GM21737 (cell line): Measurements from ENCODE around the gene DUOXA1.
"Not testable (repeated sequence)": the region's sequence is repeated elsewhere in the genome, so short reads cannot be mapped to it uniquely, and the experiment has no call there.

Source experiments
- ATAC-seq: cut with Tn5 transposase; IDR thresholded peaks from one replicate; pipeline ENCODE4 v1.9.1; 2021; ENCODE audit warnings: mild to moderate bottlenecking, moderate library complexity; ENCODE audit not compliant: unreplicated experiment

Gene DUOXA1

DNA sequence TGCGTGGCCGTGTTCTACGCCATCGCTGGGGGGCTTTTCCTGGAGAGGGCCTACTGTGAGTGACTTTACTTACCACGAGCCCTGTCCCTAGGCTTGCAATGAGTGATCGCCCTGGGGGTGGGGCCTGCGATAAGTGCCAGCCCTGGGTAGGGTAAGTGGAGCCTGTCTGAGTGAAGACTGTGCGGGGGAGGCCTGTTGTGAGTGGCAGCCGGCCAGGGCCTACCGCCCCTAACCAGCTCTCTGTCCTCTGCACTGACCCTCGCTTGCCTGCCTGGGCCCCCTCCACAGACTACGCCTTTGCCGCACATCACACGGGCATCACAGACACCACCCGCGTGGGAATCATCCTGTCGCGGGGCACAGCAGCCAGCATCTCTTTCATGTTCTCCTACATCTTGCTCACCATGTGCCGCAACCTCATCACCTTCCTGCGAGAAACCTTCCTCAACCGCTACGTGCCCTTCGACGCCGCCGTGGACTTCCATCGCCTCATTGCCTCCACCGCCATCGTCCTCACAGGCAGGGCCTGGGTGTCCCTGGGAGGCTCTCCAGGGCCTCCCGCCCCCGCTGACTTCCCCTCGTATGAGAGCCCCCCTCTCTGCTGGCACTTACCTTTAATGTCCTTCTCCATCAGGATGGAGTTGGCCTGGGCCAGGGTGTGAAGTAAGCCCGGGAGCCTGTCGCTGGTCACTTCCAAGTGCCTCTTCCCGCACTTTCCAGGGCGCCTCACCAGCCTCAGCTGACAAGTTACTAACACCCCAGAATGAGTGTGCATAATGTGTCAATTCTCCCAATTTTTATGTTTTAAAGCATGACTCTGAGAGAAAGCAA, 22.5 kb upstream of the DUOXA1 start:
- ATAC-seq = no peak

DNA sequence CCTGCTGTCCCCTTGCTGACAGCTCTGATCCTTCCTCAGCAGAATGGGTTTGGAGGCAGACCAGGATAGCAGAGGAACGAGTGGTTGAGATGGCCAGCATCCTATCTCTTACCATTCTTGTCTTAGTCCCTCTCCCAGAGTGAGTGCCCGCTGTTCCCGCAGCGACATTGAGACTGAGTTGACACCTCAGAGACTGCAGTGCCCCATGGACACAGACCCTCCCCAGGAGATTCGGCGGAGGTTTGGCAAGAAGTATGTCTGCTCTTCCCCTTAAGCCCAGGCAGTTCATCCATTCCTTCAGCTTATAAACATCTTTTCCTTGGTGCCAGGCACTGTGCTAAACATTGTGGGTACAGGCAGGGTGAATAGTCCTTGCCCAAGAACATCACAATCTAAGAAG, 21.3 kb upstream of the DUOXA1 start:
- ATAC-seq = no peak

DNA sequence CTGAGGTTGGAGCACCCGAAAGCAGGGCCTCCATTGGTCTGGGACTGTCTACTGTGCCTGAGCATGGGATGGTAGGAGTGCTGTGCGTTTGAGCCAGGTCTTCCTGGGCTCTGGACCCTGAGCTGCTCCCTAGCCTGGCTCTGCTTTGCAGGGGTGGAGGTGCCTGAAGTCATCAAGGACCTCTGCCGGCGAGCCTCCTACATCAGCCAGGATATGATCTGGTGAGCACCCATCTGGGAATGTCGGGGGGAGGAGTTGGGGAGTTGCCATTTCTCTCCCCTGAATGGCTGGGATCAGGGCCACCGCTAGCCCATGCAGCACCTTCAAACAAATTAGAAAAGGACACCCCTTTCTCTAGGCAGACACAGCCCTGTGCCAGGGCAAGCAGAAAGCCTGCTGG, 20.8 kb upstream of the DUOXA1 start:
- no peak for ATAC-seq

DNA sequence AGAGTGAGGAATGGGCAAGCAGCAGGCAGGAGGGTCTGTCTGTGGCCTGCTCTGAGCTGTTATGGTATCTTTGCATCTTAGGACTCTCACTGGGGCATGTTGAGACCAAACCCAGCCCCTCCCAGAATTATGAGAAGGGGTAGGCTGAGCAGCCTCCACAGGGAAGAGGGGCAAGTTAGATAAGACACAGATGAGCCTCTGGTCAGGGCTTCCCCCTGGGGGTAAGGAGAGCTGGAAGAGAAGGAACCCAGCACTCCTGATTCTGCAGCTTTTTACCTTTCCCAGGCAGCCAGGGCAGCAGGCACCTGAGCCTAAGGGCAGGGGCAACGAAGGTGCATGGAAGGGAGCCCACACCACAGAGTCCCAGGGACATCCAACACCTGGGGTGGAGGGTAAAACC, 19.4 kb upstream of the DUOXA1 start:
- no peak for ATAC-seq

DNA sequence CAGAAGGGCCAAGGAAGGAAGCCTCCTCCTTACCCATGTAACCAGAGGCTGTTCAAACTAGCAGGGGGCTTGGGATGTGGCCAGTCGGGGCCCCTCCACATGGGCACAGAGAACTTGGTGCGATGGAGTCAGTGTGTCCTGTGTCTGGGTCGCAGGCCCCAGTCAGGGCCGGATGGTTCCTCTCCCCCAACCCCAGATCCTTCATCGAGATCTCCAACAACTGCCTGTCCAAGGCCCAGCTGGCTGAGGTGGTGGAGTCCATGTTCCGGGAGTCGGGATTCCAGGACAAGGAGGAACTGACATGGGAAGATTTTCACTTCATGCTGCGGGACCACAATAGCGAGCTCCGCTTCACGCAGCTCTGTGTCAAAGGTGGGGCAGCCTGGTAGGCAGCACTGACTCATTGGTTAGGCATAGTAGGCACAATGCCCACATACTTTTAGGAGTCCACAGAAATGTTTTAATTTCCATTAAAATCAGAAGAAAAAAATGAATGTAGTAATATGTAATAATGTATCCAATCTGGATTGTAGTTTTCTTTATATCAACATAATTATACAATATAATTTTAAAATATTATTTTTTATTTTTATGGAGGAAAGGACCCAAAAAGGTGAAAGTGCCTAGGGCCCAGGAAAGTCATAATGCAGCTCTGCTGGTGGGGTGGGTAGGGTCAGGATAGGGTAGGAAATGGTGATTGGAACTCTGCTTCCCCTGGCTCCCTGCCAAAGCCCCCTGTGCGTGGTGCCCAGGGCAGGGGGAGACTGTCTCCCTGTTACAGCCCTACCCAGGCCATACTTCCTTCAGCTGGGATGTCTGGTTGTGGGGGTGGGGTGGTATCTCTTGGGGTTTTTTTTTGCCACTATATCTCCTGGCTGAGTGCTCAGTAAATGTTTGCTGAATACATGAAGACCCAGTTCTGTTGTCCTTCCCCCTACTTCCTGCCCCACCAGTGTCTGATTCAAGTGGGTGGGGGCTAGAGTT, 18.7 kb upstream of the DUOXA1 start:
- no peak for ATAC-seq

DNA sequence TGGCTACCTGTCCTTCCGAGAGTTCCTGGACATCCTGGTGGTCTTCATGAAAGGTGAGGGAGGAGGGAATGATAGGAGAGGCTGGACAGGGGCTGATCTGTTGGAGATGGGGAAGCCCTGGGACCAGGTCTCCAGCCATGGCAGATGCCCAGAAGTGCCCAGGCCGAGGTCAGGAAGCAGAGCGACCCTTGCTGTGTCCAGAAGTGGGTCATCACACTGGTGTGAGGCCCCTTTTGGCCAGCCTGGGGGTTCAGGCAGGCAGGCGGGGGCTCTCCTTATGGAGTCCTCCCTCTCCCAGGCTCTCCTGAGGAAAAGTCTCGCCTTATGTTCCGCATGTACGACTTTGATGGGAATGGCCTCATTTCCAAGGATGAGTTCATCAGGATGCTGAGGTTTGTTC, 17.9 kb upstream of the DUOXA1 start:
- ATAC-seq = no peak

DNA sequence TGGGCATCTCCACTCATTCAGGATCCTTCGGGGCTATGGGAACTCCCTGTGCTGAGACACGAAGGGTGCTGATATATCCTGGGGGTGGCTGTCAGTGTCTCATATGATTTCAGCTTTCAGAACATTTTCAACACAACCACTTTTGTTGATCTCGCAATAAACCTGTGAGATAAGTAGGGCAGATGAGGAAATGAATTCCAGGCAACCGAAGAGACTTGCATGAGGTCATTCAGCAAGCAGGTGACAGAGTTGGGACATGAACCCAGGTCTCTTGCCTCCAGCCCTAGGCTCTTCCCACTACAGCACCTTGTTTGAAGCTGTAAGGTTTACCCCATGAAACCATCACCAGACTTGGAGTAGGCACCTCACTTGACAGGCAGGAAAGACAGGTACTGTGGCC, 16.7 kb upstream of the DUOXA1 start:
- ATAC-seq = no peak

DNA sequence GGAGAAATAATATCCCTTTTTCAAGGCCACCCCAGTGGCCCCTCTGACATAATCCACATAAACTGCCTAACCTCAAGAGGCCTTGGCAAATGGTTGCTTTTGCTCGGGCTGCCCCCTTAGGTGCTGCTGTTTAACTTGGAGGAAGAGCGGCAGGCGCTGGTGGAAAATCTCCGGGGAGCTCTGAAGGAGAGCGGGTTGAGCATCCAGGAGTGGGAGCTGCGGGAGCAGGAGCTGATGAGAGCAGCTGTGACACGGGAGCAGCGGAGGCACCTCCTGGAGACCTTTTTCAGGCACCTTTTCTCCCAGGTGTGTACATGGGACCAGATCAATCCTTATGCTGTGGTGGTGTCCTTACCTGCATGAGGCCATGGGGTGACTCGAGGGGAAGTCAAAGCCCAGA, 15.1 kb upstream of the DUOXA1 start:
- ATAC-seq = no peak

DNA sequence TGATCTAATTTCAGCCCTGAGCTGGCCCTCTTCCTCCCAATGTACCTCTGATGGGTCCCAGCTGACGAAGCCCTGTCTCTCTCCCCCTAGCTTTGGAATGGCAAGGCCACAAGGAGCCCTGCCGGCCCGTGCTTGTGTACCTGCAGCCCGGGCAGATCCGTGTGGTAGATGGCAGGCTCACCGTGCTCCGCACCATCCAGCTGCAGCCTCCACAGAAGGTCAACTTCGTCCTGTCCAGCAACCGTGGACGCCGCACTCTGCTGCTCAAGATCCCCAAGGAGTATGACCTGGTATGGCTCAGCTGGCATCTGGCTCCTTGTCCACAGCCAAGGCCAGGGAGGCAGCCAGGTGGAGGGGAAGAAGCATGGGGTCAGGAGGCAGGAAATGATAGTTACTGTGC, 14.3 kb upstream of the DUOXA1 start:
- ATAC-seq = no peak

DNA sequence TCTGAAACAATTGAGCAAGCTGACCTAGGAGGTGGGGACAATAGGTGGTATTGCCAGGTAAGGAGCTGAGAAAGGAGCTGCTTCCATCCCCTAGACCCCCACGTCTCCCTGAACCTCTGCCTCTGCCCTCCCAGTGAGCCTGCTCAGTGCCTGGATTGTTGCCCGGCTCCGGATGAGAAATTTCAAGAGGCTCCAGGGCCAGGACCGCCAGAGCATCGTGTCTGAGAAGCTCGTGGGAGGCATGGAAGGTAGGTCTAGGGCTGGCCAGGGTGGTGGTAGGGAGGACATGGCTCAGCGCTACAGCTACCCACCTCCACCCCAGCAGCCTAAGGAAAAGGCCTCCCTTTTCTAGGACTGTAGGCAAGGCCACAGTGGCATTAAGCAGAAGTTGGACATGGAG, 13.4 kb upstream of the DUOXA1 start:
- no peak for ATAC-seq

DNA sequence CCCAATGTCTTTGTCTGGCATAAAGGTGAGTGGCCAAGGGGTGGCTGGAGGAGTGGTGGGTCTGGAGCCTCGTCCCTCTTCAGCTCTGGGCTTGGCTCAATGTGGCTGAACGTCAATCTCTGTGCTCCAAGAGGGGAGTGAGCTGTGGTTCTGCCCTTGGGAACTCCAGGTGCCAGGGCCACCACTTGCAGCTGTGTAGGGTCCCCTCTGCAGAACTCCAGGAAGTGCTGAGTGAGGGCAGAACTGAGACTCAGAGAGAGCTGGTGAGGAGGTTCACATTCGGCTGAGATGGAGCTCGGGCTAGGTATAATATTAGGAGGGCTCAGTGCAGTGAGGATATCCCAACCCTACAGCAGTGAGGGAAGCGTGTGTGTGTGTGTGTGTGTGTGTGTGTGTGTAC, 11.7 kb upstream of the DUOXA1 start:
- no peak for ATAC-seq

DNA sequence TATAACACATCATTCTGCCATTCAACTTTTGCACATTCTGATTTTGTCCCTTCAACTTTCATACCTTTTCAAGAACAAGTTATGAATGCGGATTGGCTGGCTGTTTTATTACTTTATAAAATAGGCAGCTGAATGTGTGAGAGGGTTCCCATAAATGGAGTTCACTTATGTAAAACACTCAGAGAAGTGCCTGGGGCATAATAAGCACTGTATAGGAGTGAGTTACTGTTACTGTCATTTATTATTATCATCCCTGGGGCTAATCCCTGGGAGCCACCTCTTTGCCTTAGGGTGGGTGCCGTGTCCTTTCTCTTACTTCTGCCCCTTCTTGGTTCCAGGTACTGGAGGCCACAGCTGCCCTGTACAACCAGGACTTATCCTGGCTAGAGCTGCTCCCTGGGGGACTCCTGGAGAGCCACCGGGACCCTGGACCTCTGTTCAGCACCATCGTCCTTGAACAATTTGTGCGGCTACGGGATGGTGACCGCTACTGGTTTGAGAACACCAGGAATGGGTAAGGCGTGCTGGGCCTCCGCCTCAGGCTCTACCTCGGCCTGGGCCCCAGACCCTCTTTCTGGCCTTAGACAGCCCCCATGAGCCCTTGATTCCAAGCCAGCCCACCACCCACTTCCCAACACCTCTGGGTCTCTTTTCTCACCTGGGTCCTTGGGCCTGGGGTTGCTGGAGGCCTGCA, 11.0 kb upstream of the DUOXA1 start:
- no peak for ATAC-seq

DNA sequence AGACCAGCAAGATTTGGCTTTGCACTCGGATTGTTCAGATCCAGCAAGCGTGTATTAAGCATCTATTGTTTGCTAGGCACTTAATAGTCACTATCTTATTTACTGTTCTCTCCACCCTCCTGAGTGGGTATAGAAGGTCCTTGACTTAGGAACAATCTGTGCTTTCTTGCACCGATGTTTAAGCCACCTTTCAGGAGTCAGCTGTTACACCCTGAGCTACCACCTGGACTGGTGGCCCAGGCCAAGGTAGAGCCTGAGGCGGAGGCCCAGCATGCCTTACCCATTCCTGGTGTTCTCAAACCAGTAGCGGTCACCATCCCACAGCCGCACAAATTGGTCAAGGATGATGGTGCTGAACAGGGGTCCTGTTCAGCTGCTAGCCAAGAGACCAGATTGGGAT, 10.1 kb upstream of the DUOXA1 start:
- no peak for ATAC-seq

DNA sequence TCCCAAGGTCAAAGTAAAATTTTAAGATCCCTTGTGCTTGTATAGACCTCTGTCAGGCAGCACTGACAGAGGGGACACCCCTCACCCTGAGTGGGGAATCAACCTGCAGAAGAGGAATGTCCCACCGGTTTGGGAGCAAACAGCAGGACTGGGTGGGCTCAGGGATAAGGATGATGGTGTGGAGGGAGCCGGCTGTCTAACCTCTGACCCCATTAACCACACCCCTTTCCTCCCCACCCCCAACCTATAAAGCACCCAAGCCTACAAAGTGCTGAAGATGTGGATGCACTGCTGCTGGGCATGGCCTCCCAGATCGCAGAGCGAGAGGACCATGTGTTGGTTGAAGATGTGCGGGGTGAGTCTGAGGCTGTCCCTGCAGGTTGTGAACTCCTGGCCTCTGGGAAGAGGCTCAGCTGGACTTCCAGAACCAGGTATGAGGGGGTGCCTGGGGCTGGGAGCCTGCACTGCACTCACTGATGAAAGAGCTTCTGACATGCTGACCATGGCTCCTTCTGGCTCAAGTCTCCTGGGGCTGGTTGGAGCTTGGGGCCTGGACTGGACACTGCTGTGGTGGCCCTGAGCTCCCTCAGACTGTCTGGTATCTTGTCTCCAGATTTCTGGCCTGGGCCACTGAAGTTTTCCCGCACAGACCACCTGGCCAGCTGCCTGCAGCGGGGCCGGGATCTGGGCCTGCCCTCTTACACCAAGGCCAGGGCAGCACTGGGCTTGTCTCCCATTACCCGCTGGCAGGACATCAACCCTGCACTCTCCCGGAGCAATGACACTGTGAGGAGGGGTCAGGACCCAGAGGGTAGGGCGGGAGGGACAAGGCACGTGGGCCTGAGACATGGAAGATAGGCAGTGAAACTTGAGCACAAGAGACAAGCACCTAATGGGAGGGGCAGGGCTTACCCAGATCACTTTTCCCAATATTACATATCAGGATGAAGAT, 9.4 kb upstream of the DUOXA1 start:
- no peak for ATAC-seq

DNA sequence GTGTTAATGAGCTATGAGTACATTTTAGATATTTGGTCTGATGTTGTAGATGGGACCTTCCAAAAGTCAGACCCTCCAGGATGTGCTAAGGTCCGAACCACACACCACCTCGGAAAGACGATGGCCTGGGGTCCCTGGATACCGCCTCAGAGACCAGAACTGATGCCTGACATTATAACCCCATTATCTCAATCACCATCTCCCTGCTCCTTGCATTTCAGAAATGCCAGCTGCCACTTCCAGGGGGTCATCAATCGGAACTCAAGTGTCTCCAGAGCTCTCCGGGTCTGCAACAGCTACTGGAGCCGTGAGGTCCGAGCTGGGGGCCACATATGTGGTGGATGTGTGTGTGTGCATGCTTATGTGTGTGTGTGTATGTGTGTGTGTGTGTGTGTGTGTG, 8.0 kb upstream of the DUOXA1 start:
- no peak for ATAC-seq

DNA sequence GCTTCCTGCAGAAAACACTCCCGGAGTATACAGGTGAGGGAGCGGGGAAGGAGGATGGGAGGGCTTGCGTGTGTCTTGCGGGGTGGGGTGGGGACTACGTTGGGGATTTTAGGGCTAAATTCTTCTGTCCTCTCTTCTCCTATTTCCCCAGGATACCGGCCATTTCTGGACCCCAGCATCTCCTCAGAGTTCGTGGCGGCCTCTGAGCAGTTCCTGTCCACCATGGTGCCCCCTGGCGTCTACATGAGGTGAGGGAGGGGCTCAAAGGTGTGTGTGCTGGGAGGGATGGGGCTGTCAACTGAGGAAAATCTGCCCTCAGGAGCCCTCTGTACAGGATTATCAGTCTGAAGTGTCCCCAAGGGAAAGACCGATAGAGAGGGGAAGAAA, 6.7 kb upstream of the DUOXA1 start:
- no peak for ATAC-seq

DNA sequence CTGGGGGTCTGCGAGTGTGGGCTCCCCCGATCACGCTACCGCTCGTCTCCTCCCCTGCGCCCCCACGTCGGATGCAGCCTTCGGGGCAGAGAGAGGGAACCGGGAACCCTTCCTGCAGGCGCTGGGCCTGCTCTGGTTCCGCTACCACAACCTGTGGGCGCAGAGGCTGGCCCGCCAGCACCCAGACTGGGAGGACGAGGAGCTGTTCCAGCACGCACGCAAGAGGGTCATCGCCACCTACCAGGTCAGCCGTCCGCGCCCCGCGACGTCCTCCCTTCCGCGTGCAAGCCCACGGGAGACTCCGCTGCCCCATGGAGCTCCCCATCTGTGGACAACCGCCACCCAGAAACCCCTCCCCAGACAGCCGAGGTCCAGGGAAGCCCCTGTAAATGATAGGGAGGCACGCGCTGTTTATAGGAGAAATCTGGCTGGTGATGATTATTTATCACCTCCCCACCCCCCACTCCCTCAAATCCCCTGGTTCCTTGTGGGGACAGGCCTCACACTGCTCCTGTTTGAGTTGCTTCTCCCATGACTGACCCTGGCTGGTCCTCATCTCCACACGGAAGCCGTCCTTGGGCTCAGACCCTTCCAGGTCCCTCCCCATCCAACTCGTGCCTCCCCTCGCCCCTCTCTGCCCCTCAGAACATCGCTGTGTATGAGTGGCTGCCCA, 6.2 kb upstream of the DUOXA1 start:
- not testable (repeated sequence) for ATAC-seq

DNA sequence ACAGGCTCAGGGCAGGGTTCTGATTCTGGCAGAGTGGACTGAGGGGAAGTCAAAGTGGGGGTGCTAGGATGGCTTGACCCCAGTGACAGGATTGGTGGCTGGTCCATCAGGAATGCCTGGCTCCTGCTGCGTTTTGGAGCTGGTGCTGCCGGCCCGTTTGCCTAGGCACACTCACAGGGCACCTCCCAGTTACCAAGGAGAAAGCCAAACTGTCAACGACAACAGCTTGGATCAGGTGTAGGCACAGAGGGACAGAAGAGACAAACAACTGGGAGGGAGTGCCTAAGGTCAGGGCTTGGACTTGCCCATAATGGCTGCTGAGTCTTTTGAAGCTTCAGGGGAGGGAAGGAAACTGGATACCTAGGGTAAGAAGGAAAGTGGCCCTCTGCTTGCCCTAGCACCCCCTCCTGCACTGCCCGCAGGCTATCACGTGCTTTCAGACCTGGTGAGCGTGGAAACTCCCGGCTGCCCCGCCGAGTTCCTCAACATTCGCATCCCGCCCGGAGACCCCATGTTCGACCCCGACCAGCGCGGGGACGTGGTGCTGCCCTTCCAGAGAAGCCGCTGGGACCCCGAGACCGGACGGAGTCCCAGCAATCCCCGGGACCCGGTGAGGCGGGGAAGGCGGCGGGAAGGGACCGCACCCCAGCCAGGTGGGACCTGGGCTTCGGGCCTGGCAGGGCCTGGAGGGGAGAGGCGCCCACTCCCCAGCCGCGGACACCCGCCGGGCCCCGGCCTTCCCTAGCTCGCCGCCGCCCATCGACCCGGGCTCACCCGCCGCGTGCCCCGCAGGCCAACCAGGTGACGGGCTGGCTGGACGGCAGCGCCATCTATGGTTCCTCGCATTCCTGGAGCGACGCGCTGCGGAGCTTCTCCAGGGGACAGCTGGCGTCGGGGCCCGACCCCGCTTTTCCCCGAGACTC, 5.3 kb upstream of the DUOXA1 start:
- no peak for ATAC-seq

DNA sequence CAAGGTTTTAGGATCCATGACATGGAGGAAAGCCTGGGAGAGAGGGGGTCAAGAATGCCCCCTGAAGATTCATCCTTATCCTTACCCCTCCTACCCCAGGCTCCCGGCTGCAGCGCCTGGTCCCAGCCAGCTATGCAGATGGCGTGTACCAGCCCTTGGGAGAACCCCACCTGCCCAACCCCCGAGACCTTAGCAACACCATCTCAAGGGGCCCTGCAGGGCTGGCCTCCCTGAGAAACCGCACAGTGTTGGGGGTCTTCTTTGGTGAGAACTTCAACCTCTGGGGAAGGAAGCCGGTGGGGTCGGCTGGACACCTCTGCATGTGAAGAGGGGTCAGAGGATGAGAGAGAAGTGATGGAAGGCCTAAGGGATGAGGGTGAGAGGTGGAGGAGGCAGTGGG, 4.4 kb upstream of the DUOXA1 start:
- no peak for ATAC-seq
